GM12892 (cell line): ENCODE data around the gene TTYH3.

Experiments used
- POLR2A ChIP-seq: IDR thresholded peaks from 2 replicates; pipeline ENCODE4 v1.6.1; 2011; ENCODE audit warnings: low read depth, low read length, control low read depth
- POLR2AphosphoS5 ChIP-seq: IDR thresholded peaks from 2 replicates; pipeline ENCODE4 v1.6.1; 2011; ENCODE audit warnings: low read depth, low read length, control low read depth

DNA sequence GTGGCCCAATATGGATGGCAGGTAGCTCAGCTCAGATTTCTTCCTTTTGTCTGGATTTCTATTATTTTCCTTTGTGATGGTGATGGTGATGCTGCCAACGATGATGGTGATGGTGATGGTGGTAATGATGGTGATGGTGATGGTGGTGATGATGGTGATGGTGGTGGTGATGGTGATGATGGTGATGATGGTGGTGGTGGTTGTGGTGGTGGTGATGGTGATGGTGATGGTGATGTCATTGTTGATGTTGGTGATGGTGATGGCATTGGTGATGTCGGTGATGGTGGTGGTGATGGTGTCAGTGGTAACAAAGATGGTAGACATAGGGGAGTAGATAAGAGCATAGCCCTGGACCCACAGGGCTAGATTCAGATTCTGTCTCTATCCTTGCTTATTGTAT is 25.4 kb downstream of the TTYH3 start:
- TF ChIP-seq POLR2AphosphoS5 (no peak), POLR2A (no peak)
